DMS114 treated with DMSO at 0.1 percent for 48 hours (cell line): ENCODE data around the gene LY9.
"Not testable (repeated sequence)": the region's sequence is repeated elsewhere in the genome, so short reads cannot be mapped to it uniquely, and the experiment has no call there.

ENCODE experiments used
- DNase-seq: peaks from one replicate; lab custom pipeline; 2025; ENCODE audit not compliant: unreplicated experiment; lab: John Stamatoyannopoulos, UW

LY9 gene

GRCh38 chr1:160863061-160863773, 67.2 kb downstream of the LY9 start:
- no peak for DNase-seq

GRCh38 chr1:160863774-160864131, 67.8 kb downstream of the LY9 start:
- DNase-seq: no peak

GRCh38 chr1:160864173-160864572, 68.2 kb downstream of the LY9 start:
- no peak for DNase-seq

GRCh38 chr1:160865337-160865736, 69.4 kb downstream of the LY9 start:
- DNase-seq: no peak

- DNase-seq: no peak
Measured at GRCh38 chr1:160866001-160866694, 70.2 kb downstream of the LY9 start.

GRCh38 chr1:160866695-160867260, 70.8 kb downstream of the LY9 start:
- no peak for DNase-seq

GRCh38 chr1:160867651-160868050, 71.7 kb downstream of the LY9 start:
- not testable (repeated sequence) for DNase-seq

- DNase-seq: no peak
Measured at GRCh38 chr1:160868141-160868540, 72.2 kb downstream of the LY9 start.

GRCh38 chr1:160874935-160875334, 79.0 kb downstream of the LY9 start:
- no peak for DNase-seq

GRCh38 chr1:160875591-160875990, 79.6 kb downstream of the LY9 start:
- not testable (repeated sequence) for DNase-seq

GRCh38 chr1:160876311-160876710, 80.3 kb downstream of the LY9 start:
- no peak for DNase-seq

- no peak for DNase-seq
Measured at GRCh38 chr1:160877221-160877620, 81.2 kb downstream of the LY9 start.
